Astrocyte (in vitro differentiated cells and primary cell): Measurements from ENCODE around the gene SLC6A19.

ENCODE experiments used
- EZH2 ChIP-seq: IDR thresholded peaks from 2 replicates; pipeline ENCODE4 v1.6.1; 2012; ENCODE audit warnings: mild to moderate bottlenecking, low read length, inconsistent platforms; ENCODE audit not compliant: insufficient read depth
- TF ChIP-seq, protein P1 (sequence below): IDR thresholded peaks from 2 replicates; pipeline ENCODE4 v1.5.1; 2011; ENCODE audit warnings: low read depth, mild to moderate bottlenecking, inconsistent platforms, low read length, moderate library complexity; ENCODE audit not compliant: insufficient read depth

DNA sequence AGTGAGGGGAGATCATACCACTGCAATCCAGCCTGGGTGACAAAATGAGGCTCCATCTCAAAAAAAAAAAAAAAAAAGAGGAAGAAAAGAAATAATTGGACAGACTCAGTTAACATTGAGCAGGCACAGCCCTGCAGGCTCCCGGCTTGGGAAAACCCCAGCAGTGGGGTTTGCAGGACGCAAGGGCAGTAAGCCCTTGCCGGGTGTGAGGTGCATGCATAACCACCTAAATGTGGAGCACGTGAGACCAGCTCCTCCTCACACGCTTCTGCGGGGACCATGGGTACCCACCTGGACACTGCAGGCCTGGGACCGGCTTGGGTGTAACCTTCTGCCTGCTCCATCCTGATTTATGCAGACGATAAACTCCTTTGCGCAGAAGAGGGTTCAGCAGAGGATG, 19.0 kb downstream of the SLC6A19 start:
- TF ChIP-seq, protein P1, sequence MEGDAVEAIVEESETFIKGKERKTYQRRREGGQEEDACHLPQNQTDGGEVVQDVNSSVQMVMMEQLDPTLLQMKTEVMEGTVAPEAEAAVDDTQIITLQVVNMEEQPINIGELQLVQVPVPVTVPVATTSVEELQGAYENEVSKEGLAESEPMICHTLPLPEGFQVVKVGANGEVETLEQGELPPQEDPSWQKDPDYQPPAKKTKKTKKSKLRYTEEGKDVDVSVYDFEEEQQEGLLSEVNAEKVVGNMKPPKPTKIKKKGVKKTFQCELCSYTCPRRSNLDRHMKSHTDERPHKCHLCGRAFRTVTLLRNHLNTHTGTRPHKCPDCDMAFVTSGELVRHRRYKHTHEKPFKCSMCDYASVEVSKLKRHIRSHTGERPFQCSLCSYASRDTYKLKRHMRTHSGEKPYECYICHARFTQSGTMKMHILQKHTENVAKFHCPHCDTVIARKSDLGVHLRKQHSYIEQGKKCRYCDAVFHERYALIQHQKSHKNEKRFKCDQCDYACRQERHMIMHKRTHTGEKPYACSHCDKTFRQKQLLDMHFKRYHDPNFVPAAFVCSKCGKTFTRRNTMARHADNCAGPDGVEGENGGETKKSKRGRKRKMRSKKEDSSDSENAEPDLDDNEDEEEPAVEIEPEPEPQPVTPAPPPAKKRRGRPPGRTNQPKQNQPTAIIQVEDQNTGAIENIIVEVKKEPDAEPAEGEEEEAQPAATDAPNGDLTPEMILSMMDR, result no peak
- no peak for TF ChIP-seq EZH2
